GM12875 (cell line): Measurements from ENCODE around the gene NNT.
"Not testable (repeated sequence)": the region's sequence is repeated elsewhere in the genome, so short reads cannot be mapped to it uniquely, and the experiment has no call there.

Experiments
- H3K4me3 ChIP-seq: one replicate; pipeline ENCODE4 v1.5.1; 2011; ENCODE audit warnings: low read depth, low read length, control low read depth
- CTCF ChIP-seq: IDR thresholded peaks from 2 replicates; pipeline ENCODE4 v1.5.1; 2011; ENCODE audit warnings: low read depth, mild to moderate bottlenecking, control low read depth, inconsistent platforms, low read length, moderate library complexity, borderline replicate concordance; ENCODE audit not compliant: insufficient read depth

Gene NNT

GRCh38 chr5:43571237-43571636 lies 31.7 kb upstream of the NNT start:
- H3K4me3 ChIP-seq: no peak overlapping the region
- TF ChIP-seq CTCF: no peak

- no peak overlapping the region for H3K4me3 ChIP-seq
- TF ChIP-seq CTCF: no peak
These were observed 30.6 kb upstream of the NNT start for GRCh38 chr5:43572357-43572756.

- no peak overlapping the region for H3K4me3 ChIP-seq
- no peak for TF ChIP-seq CTCF
These were observed 29.9 kb upstream of the NNT start for GRCh38 chr5:43573058-43573457.

GRCh38 chr5:43580402-43581210 lies 22.4 kb upstream of the NNT start:
- H3K4me3 ChIP-seq: not testable (repeated sequence)

GRCh38 chr5:43581398-43581797 lies 21.6 kb upstream of the NNT start:
- no peak overlapping the region for H3K4me3 ChIP-seq
- no peak for TF ChIP-seq CTCF

- H3K4me3 ChIP-seq: no peak overlapping the region
- TF ChIP-seq CTCF: no peak
These were observed 20.6 kb upstream of the NNT start for GRCh38 chr5:43582082-43583005.

GRCh38 chr5:43583724-43584123 lies 19.3 kb upstream of the NNT start:
- TF ChIP-seq CTCF: no peak
- no peak overlapping the region for H3K4me3 ChIP-seq
